ENCODE data around the gene CIDEC. TPM values are rescaled to one million over a fixed set of nuclear protein-coding genes. Genes with fewer than 3 reads are reported as not detected.

Gene CIDEC
- total and polyA plus RNA-seq, 9 of the 15 experiments (the other 6 are each of a cell fraction or from before 2014, with no cell fraction given): not detected

DNA sequence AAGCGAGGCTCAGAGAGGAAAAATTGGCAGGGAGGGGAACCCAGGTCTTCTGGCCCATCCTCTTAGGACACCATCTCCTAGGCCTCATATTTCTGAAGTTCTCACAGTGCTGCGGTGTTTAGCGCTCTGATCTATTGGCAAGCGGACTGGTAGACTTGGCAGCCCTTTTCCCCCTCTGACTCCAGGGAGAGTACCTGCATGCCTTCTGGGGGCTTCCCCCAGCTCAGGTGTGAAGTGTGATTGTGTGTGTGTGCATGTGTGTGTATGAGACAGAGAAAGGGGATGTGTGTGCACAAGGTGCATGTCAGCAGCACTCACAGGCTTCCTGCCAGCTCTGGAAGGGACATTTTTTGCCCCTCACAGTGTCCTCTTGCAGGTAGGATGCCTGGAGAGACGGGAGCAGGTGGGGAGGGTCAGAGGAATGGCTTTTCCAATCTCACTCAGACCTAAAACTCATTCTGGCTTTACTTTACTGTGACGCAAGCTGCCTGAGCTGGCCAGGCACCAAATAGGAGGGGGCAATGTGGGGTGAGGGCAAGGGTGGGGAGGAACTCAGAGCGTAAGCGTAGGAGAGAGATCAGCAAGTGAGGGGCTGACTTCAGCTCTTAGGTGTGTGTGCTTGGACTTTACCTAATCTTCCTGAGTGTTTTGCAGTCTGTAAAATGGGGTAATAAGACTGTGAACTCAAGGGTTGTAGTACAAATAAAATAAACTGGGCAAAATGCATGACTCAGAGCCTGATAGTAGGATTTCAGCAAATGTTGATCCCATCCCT lies 18.6 kb upstream of the CIDEC start (continued):
- TF ChIP-seq, protein P1, sequence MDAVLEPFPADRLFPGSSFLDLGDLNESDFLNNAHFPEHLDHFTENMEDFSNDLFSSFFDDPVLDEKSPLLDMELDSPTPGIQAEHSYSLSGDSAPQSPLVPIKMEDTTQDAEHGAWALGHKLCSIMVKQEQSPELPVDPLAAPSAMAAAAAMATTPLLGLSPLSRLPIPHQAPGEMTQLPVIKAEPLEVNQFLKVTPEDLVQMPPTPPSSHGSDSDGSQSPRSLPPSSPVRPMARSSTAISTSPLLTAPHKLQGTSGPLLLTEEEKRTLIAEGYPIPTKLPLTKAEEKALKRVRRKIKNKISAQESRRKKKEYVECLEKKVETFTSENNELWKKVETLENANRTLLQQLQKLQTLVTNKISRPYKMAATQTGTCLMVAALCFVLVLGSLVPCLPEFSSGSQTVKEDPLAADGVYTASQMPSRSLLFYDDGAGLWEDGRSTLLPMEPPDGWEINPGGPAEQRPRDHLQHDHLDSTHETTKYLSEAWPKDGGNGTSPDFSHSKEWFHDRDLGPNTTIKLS (IDR thresholded peaks at IDR 0.05; ENCODE audit: borderline replicate concordance, low read depth): no peak
- no peak for TF ChIP-seq SRSF9 (IDR thresholded peaks at IDR 0.05; ENCODE audit: borderline replicate concordance, low read depth, low read length)
- TF ChIP-seq PHF20 (IDR thresholded peaks at IDR 0.05; ENCODE audit: partially characterized antibody): peak; percentile 43
- no peak for TF ChIP-seq CHCHD3 (CRISPR knock-in tag; IDR thresholded peaks at IDR 0.05)
- no peak for TF ChIP-seq OTX1 (CRISPR knock-in tag; IDR thresholded peaks at IDR 0.05)
- TF ChIP-seq MTA1 (IDR thresholded peaks at IDR 0.05; ENCODE audit: borderline replicate concordance): no peak
- TF ChIP-seq, protein P2, sequence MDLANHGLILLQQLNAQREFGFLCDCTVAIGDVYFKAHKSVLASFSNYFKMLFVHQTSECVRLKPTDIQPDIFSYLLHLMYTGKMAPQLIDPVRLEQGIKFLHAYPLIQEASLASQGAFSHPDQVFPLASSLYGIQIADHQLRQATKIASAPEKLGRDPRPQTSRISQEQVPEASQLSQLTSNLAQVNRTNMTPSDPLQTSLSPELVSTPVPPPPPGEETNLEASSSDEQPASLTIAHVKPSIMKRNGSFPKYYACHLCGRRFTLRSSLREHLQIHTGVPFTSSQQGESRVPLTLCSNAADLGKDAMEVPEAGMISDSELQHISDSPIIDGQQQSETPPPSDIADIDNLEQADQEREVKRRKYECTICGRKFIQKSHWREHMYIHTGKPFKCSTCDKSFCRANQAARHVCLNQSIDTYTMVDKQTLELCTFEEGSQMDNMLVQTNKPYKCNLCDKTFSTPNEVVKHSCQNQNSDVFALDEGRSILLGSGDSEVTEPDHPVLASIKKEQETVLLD (IDR thresholded peaks at IDR 0.05): no peak
- TF ChIP-seq, protein P3, sequence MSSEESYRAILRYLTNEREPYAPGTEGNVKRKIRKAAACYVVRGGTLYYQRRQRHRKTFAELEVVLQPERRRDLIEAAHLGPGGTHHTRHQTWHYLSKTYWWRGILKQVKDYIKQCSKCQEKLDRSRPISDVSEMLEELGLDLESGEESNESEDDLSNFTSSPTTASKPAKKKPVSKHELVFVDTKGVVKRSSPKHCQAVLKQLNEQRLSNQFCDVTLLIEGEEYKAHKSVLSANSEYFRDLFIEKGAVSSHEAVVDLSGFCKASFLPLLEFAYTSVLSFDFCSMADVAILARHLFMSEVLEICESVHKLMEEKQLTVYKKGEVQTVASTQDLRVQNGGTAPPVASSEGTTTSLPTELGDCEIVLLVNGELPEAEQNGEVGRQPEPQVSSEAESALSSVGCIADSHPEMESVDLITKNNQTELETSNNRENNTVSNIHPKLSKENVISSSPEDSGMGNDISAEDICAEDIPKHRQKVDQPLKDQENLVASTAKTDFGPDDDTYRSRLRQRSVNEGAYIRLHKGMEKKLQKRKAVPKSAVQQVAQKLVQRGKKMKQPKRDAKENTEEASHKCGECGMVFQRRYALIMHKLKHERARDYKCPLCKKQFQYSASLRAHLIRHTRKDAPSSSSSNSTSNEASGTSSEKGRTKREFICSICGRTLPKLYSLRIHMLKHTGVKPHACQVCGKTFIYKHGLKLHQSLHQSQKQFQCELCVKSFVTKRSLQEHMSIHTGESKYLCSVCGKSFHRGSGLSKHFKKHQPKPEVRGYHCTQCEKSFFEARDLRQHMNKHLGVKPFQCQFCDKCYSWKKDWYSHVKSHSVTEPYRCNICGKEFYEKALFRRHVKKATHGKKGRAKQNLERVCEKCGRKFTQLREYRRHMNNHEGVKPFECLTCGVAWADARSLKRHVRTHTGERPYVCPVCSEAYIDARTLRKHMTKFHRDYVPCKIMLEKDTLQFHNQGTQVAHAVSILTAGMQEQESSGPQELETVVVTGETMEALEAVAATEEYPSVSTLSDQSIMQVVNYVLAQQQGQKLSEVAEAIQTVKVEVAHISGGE (CRISPR knock-in tag; IDR thresholded peaks at IDR 0.05): no peak
- TF ChIP-seq ZNF354B (CRISPR knock-in tag; IDR thresholded peaks at IDR 0.05): no peak
- no peak for TF ChIP-seq TAF1 (IDR thresholded peaks at IDR 0.05; ENCODE audit: control insufficient read depth, extremely low read depth, insufficient read depth, low read length, severe bottlenecking)
- TF ChIP-seq, protein P4, sequence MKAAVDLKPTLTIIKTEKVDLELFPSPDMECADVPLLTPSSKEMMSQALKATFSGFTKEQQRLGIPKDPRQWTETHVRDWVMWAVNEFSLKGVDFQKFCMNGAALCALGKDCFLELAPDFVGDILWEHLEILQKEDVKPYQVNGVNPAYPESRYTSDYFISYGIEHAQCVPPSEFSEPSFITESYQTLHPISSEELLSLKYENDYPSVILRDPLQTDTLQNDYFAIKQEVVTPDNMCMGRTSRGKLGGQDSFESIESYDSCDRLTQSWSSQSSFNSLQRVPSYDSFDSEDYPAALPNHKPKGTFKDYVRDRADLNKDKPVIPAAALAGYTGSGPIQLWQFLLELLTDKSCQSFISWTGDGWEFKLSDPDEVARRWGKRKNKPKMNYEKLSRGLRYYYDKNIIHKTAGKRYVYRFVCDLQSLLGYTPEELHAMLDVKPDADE (conservative IDR thresholded peaks at IDR 0.05; ENCODE audit: control insufficient read depth, low read depth, low read length): no peak
- no peak for TF ChIP-seq RBM22 (IDR thresholded peaks at IDR 0.05; ENCODE audit: low read depth, low read length, poor library complexity, severe bottlenecking)
- TF ChIP-seq MIER1 (IDR thresholded peaks at IDR 0.05; ENCODE audit: low read depth): no peak
- TF ChIP-seq RFX5 (IDR thresholded peaks at IDR 0.05; ENCODE audit: low read depth, low read length): no peak
- no peak for TF ChIP-seq MAFF (IDR thresholded peaks at IDR 0.05; ENCODE audit: low read length)
- TF ChIP-seq CEBPB (tag; IDR thresholded peaks at IDR 0.05): peak; percentile 43
- TF ChIP-seq, protein P5, sequence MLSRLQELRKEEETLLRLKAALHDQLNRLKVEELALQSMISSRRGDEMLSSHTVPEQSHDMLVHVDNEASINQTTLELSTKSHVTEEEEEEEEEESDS (CRISPR knock-in tag; IDR thresholded peaks at IDR 0.05): no peak
- TF ChIP-seq MBD2 (IDR thresholded peaks at IDR 0.05; ENCODE audit: borderline replicate concordance, low read depth): no peak
- TF ChIP-seq ZNF79 (CRISPR knock-in tag; IDR thresholded peaks at IDR 0.05; ENCODE audit: low read depth): no peak
- TF ChIP-seq ZC3H8 (IDR thresholded peaks at IDR 0.05): no peak
- no peak for TF ChIP-seq ZKSCAN1 (IDR thresholded peaks at IDR 0.05; ENCODE audit: low read depth, low read length)
